Activated T-cell treated with anti-CD3 and anti-CD28 coated beads for 24 hours (primary cell): ENCODE data around the gene VPS35L.
"Not testable (repeated sequence)": the region's sequence is repeated elsewhere in the genome, so short reads cannot be mapped to it uniquely, and the experiment has no call there.

Experiments used
- DNase-seq: peaks from one replicate; pipeline ENCODE4 v3.0.0-alpha.2; 2020; ENCODE audit warnings: low read depth

The VPS35L gene

GRCh38 chr16:19712418-19713058 lies 157.0 kb downstream of the VPS35L start:
- no peak for DNase-seq

DNA sequence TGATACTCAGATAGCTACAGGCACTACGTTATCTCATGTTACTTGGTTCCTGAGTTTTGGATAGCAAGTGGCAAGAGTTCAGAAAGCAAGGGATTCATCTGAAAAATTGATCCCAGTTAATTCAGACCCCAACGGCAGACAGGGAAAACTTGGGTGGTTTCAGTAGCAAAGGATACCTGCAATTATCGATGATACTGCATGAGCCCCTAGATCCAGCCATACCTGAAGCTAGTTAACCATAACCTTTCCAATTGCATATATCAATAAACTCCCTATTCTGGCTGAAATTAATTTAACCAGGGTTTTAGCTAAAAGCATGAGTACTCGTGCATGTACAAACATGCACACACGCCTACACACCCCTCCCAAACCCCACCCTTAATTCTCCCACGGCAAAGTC lies 158.2 kb downstream of the VPS35L start:
- DNase-seq, result no peak

- DNase-seq, result no peak
Measured at GRCh38 chr16:19715566-19715965, 160.1 kb downstream of the VPS35L start.

GRCh38 chr16:19716183-19716582 lies 160.7 kb downstream of the VPS35L start:
- no peak for DNase-seq

- DNase-seq, result not testable (repeated sequence)
Measured at GRCh38 chr16:19716728-19717127, 161.2 kb downstream of the VPS35L start.

GRCh38 chr16:19717314-19717713 lies 161.8 kb downstream of the VPS35L start:
- no peak for DNase-seq

DNA sequence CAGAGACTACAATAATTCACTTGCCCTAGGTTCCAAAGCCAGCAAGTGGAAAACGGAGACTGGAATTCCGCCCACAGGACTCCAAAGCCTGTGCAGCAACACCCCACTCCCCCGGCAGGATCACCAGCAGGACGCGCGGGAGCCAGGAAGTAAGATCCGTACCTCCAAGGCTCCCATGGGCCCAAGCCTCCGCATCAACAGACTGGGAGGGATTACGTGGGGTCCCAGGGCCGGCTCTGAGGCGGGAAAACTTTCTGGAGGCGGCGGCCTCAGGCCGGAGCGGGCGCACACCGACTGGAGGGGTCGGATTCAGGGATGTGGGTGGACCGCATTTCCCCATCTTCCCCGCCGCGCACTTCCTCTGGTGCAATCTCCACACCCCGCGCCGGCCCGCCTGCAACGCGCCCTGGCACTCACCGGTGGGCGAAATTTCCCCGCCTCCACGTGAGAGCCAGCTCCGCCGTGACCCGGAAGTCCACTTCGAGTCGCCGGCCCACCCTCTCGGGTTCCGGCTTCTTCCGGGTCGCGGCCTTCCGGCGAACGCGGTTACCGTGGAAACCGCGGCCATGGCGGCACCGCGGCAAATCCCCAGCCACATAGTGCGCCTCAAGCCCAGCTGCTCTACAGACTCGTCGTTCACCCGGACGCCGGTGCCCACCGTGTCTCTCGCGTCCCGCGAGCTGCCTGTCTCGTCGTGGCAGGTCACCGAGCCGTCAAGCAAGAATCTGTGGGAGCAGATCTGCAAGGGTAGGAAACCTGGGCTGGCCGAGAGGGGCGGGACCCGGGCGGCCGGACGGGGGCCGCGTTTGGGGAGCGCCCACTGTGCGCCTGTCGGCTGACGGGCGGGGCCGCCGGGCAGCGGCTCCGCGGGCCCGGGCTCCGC lies 162.5 kb downstream of the VPS35L start, which contains the start of the genes IQCK and KNOP1:
TSS of gene IQCK (plus strand) at position 531 of the 883 bp plus-strand sequence. CDS start at position 567, 36 bp downstream.
TSS of gene KNOP1 (minus strand) at position 487 of the 883 bp plus-strand sequence. CDS start 3,192 bp downstream, outside the sequence.
- peak; percentile 88 for DNase-seq

GRCh38 chr16:19718624-19718965 lies 163.1 kb downstream of the VPS35L start:
- DNase-seq, result no peak

DNA sequence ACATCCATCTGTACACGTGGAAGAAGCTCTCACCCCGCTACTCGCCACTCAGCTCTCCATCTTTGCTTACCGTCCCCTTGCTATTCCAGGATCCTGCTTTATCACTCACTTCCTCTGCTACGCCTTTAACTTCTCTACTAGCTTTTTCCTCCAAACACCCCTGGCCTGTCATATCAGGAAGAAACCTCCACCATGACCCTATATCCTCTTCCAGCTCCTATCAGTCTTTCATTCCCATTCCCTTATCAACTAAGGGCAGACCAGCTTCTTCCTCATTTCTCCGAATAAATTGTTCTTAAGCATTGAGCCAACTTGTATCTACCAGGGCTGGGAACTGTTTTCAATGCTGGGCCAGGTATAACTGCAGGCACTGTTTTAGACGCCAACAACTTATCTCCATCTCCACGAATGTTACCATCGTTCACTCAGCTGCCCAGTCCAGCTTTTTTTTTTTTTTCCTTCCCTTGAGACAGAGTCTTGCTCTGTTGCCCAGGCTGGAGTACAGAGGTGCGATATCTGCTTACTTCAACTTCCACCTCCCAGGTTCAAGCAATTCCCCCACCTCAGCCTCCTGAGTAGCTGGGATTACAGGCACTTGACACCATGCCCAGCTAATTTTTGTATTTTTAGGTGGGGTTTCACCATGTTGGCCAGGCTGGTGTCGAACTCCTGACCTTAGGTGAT lies 166.9 kb downstream of the VPS35L start:
- no peak for DNase-seq

- no peak for DNase-seq
Measured at GRCh38 chr16:19722981-19723380, 167.5 kb downstream of the VPS35L start.

- DNase-seq, result no peak
Measured at GRCh38 chr16:19728636-19728965, 173.1 kb downstream of the VPS35L start.

DNA sequence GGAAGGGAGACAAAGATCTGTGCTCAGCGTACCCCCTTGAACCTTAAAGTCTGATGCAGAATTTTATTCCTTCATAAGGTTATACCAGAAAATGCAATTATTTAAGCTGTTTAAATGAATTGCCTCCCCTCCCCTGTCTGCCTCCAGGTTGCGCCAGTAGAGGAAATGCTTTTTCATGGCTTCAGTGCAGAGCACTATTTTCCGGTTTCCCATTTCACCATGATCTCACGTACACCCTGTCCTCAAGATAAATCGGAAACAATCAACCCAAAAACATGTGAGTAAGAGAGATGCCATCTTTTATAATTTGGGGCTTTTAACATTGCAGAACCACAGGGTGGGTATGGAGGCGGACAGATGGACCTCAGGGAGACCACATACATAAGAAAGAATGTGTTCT lies 178.0 kb downstream of the VPS35L start:
- no peak for DNase-seq

DNA sequence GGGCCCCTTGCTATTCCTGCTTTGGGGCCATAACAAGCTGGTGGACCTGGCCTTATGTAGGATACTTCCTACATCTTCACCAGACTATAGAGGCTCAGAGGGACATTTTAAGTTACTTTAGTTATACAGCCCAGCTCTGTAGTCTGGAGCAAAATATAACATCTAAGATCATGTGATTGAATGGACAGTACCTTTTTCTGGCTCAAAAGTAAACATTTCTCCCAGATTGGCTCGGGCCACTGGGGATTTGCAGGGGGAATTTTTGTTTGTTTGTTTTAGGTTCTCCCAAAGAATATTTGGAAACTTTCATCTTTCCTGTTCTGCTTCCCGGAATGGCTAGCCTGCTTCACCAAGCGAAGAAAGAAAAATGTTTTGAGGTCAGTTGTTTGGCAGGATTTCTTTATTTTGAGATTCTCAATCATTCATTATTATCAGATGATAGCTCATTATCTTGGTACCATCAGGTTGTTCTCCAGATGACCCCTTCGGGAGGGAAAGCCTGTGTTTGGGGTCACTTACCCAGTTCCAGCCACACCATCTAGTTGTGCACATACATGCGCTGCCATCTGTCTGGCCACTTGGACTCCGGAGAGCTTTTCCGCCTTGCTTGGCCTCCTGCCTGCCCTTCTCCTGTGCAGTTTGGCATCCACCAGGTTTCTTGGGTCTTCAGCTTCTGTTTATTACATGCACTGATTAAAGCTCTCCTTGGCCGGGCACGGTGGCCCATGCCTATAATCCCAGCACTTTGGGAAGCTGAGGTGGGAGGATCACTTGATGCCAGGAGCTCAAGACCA lies 179.8 kb downstream of the VPS35L start:
- no peak for DNase-seq

DNA sequence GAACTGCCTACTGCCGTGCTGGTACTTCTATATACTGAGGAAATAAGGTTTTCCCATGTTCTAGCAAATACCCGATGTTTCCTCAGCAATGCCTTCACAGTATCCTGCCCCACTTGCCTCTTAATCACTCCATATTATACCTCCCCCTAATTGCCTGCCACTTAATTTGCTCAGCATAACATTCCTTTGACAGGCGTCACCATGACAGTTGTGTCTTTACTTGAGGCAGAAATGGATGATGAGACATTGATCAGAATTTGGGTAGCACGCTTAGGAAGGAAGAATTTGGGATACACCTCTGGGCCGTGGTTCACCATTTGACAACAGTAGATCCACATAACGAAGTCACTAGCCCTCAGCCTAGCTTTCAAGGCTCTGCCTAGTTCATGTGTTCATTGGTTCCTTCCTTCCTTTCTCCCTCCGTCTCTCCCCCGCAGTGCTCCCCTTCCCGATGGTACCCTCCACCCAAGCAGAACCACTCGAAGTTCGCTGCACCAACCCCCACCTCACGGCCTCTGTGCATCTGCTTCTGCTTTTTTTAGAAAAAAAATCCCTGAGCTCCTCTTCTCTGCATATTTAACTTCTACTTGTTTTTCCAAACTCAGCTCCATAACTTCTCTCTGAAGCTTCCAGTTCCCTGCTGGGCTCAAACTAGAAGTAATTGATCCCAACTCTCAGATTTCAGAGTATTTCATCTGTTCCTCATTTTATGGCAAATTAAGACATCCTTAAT lies 182.0 kb downstream of the VPS35L start:
- DNase-seq, result no peak

GRCh38 chr16:19741354-19741753 lies 185.9 kb downstream of the VPS35L start:
- DNase-seq, result no peak

DNA sequence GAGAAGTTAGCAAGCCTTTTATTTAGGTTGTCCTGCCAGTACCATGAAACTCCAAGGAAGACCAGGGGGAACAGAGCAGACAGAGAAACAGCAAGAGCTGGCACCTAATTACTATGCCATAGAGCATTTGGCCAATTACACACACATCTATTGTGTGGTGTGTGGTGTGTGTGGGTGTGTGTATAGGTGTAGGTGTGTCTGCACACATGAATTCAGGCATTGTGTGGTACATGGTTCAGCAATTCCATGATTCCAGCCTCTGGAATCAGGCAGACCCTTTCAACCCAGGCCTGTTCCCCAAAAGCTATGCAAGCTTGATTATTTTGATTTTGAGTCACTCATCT lies 188.3 kb downstream of the VPS35L start:
- DNase-seq, result no peak

- DNase-seq, result no peak
Measured at GRCh38 chr16:19744670-19745069, 189.2 kb downstream of the VPS35L start.

DNA sequence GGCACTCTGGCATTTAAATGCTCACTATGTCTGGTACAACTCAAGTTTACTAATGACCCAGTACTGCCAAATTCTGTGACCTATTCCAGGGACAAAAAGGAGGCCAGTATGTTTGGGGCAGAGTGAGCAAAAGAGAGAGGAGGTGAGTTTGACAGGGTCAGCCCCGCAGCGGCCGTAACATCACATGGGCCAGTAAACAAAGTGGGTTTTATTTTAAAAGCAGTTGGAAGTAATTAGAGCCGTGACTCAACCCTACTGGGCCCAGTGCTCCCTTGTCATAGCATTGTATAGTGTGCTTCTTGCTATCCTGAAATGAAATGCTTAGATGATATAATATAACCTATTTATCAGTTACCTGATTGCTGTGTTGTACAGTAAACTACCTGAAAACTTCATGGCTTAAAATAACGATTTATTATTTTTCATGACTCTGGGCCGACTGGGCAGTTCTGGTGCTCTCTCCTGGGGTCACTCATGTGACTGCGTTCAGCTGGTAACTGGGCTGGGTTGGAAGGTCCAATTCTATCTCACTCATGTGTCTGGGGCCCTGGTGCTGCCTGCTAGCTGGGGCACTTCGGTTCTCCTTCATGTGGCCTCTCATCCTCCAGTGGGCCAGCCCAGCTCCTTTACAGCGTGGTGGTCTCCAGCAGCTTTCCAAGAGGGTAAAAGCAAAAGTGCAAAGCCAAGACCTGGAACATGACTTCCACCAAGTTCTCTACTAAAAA lies 189.9 kb downstream of the VPS35L start:
- DNase-seq, result no peak

DNA sequence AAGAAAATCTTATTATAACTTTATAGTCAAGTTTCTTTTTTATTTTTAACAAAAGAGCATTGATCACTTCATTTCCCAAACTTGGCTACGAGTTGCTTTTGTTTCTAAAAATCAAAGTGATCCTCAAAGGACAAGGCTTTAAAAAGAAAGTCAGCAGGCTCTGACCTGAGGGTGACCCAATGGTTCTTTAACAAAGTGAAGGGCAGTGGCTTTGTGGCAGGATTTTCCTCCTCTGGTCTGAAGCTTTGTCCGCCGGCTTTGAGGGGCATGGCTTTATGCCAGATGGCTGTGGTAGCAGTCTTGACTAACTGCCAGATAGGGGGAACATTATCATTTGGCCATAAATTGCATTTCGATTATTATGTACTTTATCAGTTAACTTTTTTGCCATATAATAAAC lies 191.1 kb downstream of the VPS35L start:
- no peak for DNase-seq

- DNase-seq, result no peak
Measured at GRCh38 chr16:19748389-19749168, 193.1 kb downstream of the VPS35L start.
